HFFc6 (cell line): Measurements from ENCODE around the gene TMBIM1. TPM values are rescaled to one million over a fixed set of nuclear protein-coding genes. Genes with fewer than 3 reads are reported as not detected.
A peak's percentile ranks its signal among the peaks of the same experiment; 100 is the strongest.

Experiments
- DNase-seq: peaks from one replicate; pipeline ENCODE4 v3.0.0-alpha.2; 2018
- H3K27ac Mint-ChIP-seq: 2 replicates; pipeline ENCODE4 v1.8.0; 2020; ENCODE audit warnings: mild to moderate bottlenecking, mixed read lengths
- H3K27me3 Mint-ChIP-seq: 2 replicates; pipeline ENCODE4 v1.8.0; 2021; ENCODE audit warnings: mild to moderate bottlenecking, moderate library complexity, mixed read lengths; ENCODE audit not compliant: insufficient read depth
- H3K36me3 Mint-ChIP-seq: 2 replicates; pipeline ENCODE4 v1.8.0; 2021; ENCODE audit warnings: low read depth, mixed read lengths
- H3K4me1 Mint-ChIP-seq: 2 replicates; pipeline ENCODE4 v1.8.0; 2020; ENCODE audit warnings: low read depth, mixed read lengths
- H3K4me3 Mint-ChIP-seq: 2 replicates; pipeline ENCODE4 v1.8.0; 2020; ENCODE audit warnings: mild to moderate bottlenecking, moderate library complexity, mixed read lengths
- H3K9me3 Mint-ChIP-seq: 2 replicates; pipeline ENCODE4 v1.8.0; 2020; ENCODE audit warnings: mild to moderate bottlenecking, mixed read lengths
- total RNA-seq, 6 experiments: library from RNA; stranded (reverse); fragmentation: NEBNext Ultra II Directional; extraction: Animal tissue kit (Norgen Biotek cat#: 25700); gene quantifications; 2 replicates in 1 of 6; 3 replicates in 5 of 6; pipeline ENCODE4 v1.2.3, GENCODE V29; 2021
- TF ChIP-seq, protein P1 (sequence below): fragments of 200-600 bp; sonication (generic); IDR thresholded peaks from 2 replicates; pipeline ENCODE4 v1.5.0; 2021; ENCODE audit warnings: antibody characterized with exemption, mild to moderate bottlenecking

The TMBIM1 gene
- total RNA-seq, 6 experiments from 2014 or later, result 163 to 187 (median 176) TPM

DNA sequence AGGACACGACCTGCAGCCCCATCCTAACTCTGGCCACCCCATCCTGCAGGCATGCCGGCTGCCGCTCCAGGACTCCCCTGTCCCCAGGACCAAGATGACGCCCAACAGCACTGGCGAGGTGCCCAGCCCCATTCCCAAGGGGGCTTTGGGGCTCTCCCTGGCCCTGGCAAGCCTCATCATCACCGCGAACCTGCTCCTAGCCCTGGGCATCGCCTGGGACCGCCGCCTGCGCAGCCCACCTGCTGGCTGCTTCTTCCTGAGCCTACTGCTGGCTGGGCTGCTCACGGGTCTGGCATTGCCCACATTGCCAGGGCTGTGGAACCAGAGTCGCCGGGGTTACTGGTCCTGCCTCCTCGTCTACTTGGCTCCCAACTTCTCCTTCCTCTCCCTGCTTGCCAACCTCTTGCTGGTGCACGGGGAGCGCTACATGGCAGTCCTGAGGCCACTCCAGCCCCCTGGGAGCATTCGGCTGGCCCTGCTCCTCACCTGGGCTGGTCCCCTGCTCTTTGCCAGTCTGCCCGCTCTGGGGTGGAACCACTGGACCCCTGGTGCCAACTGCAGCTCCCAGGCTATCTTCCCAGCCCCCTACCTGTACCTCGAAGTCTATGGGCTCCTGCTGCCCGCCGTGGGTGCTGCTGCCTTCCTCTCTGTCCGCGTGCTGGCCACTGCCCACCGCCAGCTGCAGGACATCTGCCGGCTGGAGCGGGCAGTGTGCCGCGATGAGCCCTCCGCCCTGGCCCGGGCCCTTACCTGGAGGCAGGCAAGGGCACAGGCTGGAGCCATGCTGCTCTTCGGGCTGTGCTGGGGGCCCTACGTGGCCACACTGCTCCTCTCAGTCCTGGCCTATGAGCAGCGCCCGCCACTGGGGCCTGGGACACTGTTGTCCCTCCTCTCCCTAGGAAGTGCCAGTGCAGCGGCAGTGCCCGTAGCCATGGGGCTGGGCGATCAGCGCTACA lies 29.4 kb downstream of the TMBIM1 start:
- Mint-ChIP-seq H3K9me3 (no peaks in the 10 kb centered on the region), H3K27me3 (peaks cover 9% of the 10 kb centered on the region), H3K27ac (no peak overlapping the region), H3K4me1 (peaks cover 17% of the 10 kb centered on the region), H3K36me3 (peaks cover 11% of the 10 kb centered on the region), H3K4me3 (no peak overlapping the region)
- TF ChIP-seq, protein P1, sequence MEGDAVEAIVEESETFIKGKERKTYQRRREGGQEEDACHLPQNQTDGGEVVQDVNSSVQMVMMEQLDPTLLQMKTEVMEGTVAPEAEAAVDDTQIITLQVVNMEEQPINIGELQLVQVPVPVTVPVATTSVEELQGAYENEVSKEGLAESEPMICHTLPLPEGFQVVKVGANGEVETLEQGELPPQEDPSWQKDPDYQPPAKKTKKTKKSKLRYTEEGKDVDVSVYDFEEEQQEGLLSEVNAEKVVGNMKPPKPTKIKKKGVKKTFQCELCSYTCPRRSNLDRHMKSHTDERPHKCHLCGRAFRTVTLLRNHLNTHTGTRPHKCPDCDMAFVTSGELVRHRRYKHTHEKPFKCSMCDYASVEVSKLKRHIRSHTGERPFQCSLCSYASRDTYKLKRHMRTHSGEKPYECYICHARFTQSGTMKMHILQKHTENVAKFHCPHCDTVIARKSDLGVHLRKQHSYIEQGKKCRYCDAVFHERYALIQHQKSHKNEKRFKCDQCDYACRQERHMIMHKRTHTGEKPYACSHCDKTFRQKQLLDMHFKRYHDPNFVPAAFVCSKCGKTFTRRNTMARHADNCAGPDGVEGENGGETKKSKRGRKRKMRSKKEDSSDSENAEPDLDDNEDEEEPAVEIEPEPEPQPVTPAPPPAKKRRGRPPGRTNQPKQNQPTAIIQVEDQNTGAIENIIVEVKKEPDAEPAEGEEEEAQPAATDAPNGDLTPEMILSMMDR, result no peak
- no peak for DNase-seq

- H3K4me1 Mint-ChIP-seq, result peaks cover 17% of the 10 kb centered on the region
- peaks cover 9% of the 10 kb centered on the region for H3K27me3 Mint-ChIP-seq
- H3K27ac Mint-ChIP-seq, result peak overlapping the region; percentile 38; the same call in 1 of the 2 replicates
- H3K4me3 Mint-ChIP-seq, result no peak overlapping the region
- TF ChIP-seq, protein P1, result no peak
- H3K36me3 Mint-ChIP-seq, result peaks cover 11% of the 10 kb centered on the region
- no peak for DNase-seq
- no peaks in the 10 kb centered on the region for H3K9me3 Mint-ChIP-seq
These were observed 30.1 kb downstream of the TMBIM1 start for GRCh38 chr2:218262237-218262600.

GRCh38 chr2:218261423-218262236 lies 30.7 kb downstream of the TMBIM1 start:
- H3K9me3 Mint-ChIP-seq, result no peaks in the 10 kb centered on the region
- no peak for DNase-seq
- peaks cover 11% of the 10 kb centered on the region for H3K36me3 Mint-ChIP-seq
- peaks cover 17% of the 10 kb centered on the region for H3K4me1 Mint-ChIP-seq
- TF ChIP-seq, protein P1, result no peak
- H3K27ac Mint-ChIP-seq, result peak overlapping the region; percentile 38; the same call in 1 of the 2 replicates
- H3K4me3 Mint-ChIP-seq, result no peak overlapping the region
- peaks cover 7% of the 10 kb centered on the region for H3K27me3 Mint-ChIP-seq

- no peaks in the 10 kb centered on the region for H3K9me3 Mint-ChIP-seq
- no peak for DNase-seq
- no peak within 1 kb of the TSS for H3K4me3 Mint-ChIP-seq
- peaks cover 13% of the 10 kb centered on the region for H3K36me3 Mint-ChIP-seq
- TF ChIP-seq, protein P1, result no peak
- peaks cover 7% of the 10 kb centered on the region for H3K27me3 Mint-ChIP-seq
- peaks cover 17% of the 10 kb centered on the region for H3K4me1 Mint-ChIP-seq
- peak within 1 kb of the TSS; percentile 91; the same call in 1 of the 2 replicates for H3K27ac Mint-ChIP-seq
These were observed 31.4 kb downstream of the TMBIM1 start, which contains the start of gene GPBAR1 for GRCh38 chr2:218260742-218261422. TSS of gene GPBAR1 (plus strand) at chr2:218261015. CDS start at chr2:218262725, 1,710 bp downstream.

DNA sequence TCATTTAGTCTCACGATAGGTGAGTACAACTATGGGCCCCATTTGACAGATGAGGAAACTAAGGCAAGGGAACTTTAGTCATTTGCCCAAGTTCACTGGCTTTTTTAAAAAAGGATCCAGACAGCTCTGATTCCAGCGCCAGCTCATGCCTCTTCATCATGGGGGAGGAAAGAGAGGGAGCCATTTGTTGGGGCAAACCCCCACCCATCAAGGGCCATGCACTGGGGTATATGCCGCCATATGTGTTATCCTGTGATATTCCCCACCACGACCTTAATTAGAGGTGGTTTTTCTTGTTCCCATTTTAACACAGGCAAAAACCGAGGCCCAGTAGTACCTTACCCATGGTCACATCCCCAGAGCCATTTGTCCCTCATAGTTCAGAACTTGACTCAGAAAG lies 32.1 kb downstream of the TMBIM1 start:
- no peaks in the 10 kb centered on the region for H3K9me3 Mint-ChIP-seq
- peaks cover 16% of the 10 kb centered on the region for H3K36me3 Mint-ChIP-seq
- H3K27ac Mint-ChIP-seq, result peak overlapping the region; percentile 91; the same call in 1 of the 2 replicates
- TF ChIP-seq, protein P1, result no peak
- H3K4me3 Mint-ChIP-seq, result no peak overlapping the region
- DNase-seq, result no peak
- H3K4me1 Mint-ChIP-seq, result peaks cover 21% of the 10 kb centered on the region
- peaks cover 7% of the 10 kb centered on the region for H3K27me3 Mint-ChIP-seq
